ENCODE results near the gene SCUBE1.

The SCUBE1 gene

GRCh38 chr22:43183496-43184277 lies 159.5 kb downstream of the SCUBE1 start:
- no peak for TF ChIP-seq CTCF (IDR thresholded peaks at IDR 0.05)

- TF ChIP-seq CTCF (IDR thresholded peaks at IDR 0.05), result no peak
Measured at GRCh38 chr22:43182726-43183125, 160.4 kb downstream of the SCUBE1 start.

- TF ChIP-seq CTCF (IDR thresholded peaks at IDR 0.05), result no peak
Measured at GRCh38 chr22:43182118-43182517, 161.1 kb downstream of the SCUBE1 start.

GRCh38 chr22:43181321-43182076 lies 161.7 kb downstream of the SCUBE1 start:
- TF ChIP-seq CTCF (IDR thresholded peaks at IDR 0.05), result no peak

- TF ChIP-seq CTCF (IDR thresholded peaks at IDR 0.05), result no peak
Measured at GRCh38 chr22:43180670-43181069, 162.5 kb downstream of the SCUBE1 start.

- no peak for TF ChIP-seq CTCF (IDR thresholded peaks at IDR 0.05)
Measured at GRCh38 chr22:43179911-43180195, 163.3 kb downstream of the SCUBE1 start.

- TF ChIP-seq CTCF (IDR thresholded peaks at IDR 0.05), result no peak
Measured at GRCh38 chr22:43179146-43179910, 163.8 kb downstream of the SCUBE1 start.

All from LNCAP (cell line).